Activated effector memory CD4-positive, alpha-beta T cell treated with Interleukin-2 at 50 U/mL for 16 hours (primary cell): ENCODE data around the gene SYCE1.
"Not testable (repeated sequence)": the region's sequence is repeated elsewhere in the genome, so short reads cannot be mapped to it uniquely, and the experiment has no call there.

Experiments used
- DNase-seq: peaks from one replicate; pipeline ENCODE4 v3.0.0-alpha.2; 2020

SYCE1 gene, protein sequence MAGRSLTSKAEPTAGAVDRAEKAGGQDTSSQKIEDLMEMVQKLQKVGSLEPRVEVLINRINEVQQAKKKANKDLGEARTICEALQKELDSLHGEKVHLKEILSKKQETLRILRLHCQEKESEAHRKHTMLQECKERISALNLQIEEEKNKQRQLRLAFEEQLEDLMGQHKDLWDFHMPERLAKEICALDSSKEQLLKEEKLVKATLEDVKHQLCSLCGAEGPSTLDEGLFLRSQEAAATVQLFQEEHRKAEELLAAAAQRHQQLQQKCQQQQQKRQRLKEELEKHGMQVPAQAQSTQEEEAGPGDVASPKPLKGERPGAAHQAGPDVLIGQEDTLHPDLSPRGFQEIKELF

DNA sequence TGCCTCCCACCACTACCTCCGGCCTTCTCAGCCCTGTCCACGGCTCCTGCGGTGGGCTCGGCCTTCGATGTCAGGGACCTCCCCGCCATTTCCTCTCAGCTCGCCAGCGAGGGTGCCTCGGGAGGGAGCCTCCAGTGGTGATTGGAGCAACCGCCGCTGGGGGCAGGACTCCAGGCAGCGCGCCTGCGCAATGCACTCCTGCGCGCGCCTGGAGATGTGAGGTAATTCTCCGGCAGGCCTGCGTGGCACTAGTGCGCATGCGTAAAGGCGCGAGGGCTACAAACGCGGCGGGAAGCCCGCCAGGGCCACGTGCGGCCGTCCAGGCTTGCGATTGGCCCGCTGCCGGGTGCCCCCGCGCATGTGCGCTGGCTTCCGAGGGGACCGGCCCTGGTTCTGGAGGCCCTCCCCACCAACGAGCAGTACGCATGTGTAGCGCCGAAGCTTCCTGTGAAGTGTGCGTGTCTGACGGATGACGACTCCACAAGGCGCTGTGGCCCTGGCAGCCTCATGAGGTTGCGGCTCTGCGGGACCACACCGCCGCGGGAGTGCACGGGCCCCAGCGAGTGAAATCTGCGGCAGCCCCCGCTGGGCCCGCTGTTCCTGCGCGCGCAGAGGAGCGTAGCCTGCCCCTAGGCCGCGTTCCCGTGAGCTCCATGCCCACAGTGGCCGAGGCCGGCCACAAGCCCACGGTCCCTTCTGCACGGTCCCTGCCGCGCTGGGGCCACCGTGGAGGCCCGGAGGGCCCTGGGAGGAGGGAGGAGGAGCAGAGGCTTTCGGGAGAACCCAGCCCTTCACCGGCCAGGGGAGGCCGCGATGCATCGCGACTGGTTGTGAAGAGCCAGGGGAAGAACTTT, at the start of gene SYCE1:
Gene SYCE1 (minus strand): TSS at position 143 of the 854 bp plus-strand sequence. CDS start 54 bp downstream, at position 89.
- DNase-seq = no peak

- no peak for DNase-seq
Measured at GRCh38 chr10:133614830-133615580, 49.6 kb upstream of the SYCE1 start.

GRCh38 chr10:133613699-133614098, 48.3 kb upstream of the SYCE1 start:
- no peak for DNase-seq

DNA sequence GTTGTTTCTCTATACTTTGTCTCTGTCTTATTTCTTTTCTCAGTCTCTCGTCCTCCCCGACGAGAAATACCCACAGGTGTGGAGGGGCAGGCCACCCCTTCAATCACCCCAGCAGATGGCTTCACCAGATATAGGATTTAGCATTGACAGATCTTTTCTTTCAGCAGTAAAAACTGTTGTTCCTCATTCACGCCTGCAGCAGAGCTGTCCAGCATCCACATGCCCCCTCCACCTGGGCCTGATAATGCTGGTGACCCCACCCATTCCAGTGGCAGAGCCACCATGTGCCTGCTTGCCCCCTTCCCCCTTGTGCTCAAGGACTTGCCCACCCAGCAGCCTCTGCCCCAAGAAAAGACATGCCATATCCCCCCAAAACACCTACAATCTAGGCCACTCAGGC, 45.7 kb upstream of the SYCE1 start:
- DNase-seq = no peak

GRCh38 chr10:133608855-133609254, 43.5 kb upstream of the SYCE1 start:
- no peak for DNase-seq

DNA sequence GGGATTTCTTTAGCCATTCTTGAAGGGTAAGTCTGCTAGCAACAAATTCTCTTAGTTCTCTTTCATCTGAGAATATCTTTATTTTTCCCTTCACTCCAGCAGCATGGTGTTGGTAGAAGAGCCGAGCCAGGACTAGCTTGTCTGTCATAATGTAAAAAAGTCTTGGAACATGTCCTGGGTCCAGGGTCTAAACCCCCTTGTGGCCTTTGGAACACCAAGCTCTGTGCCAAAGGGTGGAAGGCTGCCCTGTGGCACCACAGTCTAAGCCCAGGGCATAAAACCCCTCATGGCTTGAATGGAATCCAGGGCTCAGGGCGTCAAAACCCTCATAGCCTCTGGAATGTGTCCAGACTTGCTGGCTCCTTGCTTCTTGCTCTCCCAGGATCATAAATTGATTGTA, 38.1 kb upstream of the SYCE1 start:
- DNase-seq = not testable (repeated sequence)

DNA sequence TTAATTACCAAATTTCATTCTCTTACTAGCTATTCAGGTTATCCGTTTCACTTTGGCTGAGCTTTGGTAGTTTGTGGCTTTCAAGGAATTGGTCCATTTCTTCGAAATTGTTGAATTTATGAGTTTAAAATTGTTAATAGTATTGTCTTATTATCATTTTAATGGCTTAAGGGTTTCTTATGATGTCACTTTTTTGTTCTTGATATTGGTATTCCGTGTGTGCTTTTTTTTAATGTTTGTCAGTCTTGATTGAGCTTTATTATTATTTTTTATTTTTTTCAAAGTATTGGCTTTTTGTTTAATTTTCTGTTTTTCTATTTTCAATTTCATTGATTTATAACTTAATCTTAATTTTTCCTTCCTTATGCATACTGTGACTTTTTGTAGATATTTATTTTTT, 35.3 kb upstream of the SYCE1 start:
- no peak for DNase-seq

DNA sequence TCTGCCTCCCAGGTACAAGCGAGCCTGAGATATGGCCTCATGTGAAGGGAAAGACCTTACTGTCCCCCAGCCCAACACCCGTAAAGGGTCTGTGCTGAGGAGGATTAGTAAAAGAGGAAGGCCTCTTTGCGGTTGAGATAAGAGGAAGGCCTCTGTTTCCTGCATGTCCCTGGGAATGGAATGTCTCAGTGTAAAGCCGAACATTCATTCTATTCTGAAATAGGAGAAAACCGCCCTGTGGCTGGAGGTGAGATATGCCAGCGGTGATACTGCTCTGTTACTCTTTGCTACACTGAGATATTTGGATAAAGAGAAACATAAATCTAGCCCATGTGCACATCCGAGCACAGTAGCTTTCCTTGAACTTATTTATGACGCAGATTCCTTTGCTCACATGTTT, 34.5 kb upstream of the SYCE1 start:
- not testable (repeated sequence) for DNase-seq

DNA sequence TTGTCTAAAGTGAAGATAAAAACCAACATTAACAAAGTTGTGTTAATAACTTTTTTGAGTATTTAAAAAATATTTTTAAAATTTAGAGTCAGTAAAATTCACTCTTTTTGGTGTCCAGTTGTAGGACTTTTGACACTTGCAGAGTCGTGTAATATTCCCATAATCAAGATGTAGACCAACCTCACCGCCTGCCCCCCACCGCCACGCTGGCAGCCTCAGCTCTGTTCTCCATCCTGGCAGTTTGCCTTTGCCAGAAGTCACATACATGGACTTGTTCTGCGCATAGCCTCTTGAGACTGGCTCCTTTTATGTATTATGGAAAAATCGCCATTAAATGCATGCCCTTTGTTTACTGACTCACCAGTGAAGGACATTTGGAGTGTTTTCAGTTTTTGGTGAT, 27.3 kb upstream of the SYCE1 start:
- no peak for DNase-seq

DNA sequence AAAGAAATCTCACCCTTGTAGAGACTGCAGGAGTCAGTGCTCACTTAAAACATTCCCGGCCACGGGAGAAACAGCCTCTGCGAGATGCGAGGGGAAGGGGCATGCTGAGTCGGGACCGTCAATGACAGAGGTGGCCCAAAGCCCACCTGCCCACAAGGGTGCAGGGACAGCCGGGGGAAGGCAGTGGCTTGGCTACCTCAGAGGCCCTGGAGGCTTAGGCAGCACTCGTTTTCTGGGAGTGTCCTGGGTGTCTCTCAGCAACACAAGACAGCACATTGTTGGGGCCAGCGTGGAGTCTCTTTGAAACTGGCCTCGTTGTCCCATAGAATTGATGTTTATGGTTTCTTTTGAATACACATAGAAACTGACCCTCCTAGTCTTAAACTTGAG, 25.6 kb upstream of the SYCE1 start:
- DNase-seq = no peak

DNA sequence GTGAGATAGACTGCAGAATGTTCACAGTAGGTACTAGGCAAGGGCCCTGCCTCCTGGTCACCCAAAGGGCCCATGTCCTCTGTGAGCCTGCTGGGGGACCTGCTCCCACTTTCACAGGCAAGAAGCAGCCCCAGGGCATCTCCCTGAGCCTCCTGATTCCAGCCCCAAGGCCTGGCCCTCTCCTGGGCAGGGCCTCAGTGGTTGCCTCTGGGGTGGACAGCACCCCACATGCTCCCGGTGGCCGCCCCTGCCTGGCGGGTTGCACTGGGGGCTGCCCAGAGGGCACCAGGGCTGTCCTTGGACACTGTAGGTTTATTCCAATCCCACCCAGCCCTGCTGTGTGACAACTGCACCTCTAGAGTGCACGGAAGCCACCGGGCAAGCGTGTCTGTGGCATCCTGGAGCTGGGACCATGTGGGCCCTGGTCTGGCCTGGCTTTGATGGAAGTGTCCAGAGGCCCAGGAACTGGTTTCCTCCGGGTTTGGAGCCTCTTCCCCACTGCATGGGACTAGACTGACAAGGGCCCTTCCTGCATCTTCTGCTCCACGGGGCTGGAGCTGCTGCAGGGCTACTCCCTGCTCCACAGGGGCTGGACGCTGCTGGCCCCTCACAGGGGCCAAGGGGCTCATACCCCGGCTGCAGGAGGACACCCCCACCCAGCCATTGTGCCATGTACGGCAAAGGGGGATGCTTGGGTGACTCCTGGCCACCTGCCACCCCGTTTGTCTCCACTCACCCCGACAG, 25.0 kb upstream of the SYCE1 start:
- no peak for DNase-seq

GRCh38 chr10:133577037-133577436, 11.7 kb upstream of the SYCE1 start:
- DNase-seq = not testable (repeated sequence)

- not testable (repeated sequence) for DNase-seq
Measured at GRCh38 chr10:133573460-133573859, 8.1 kb upstream of the SYCE1 start.

- not testable (repeated sequence) for DNase-seq
Measured at GRCh38 chr10:133572055-133572454, 6.7 kb upstream of the SYCE1 start.

DNA sequence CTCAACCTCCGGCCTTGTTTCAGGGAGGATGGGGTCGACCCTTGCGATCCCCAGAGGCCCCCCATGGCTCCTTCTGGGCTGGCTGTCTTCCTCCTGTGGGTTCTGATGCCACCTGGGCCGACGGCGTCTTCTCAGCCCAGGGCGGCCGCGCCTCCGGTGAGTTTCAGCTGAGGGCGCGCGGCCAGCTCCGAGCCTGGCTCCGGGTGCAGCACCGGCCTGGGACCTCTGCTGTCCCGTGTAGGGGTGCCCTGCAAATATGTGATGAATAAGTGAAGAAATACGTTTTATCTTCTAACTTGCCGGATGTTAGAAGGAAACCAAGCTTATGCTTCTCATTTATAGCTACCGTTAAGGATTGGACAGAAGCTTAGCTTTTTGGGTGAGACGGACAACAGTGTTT, 4.4 kb upstream of the SYCE1 start:
- DNase-seq = not testable (repeated sequence)

GRCh38 chr10:133568831-133569527, 3.6 kb upstream of the SYCE1 start:
- DNase-seq = not testable (repeated sequence)

DNA sequence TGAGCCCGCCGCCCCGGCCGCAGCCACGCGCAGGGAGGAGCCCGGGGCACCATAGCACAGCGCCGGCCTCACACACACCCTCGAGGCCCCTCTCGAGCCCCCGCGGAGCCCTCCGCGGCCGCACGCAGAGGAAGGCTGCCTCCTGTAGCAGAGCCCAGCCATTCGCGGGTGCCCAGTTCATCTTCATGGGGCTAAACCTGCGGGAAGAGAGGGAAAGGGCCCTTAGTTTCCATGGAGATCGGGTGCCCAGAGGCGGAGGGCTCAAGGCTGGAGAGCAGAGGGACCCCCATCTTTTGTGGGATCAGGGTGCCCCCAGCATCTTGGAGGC, 2.9 kb upstream of the SYCE1 start:
- DNase-seq = no peak

- no peak for DNase-seq
Measured at GRCh38 chr10:133567609-133568286, 2.4 kb upstream of the SYCE1 start.

GRCh38 chr10:133567119-133567518, 1.7 kb upstream of the SYCE1 start:
- DNase-seq = no peak

DNA sequence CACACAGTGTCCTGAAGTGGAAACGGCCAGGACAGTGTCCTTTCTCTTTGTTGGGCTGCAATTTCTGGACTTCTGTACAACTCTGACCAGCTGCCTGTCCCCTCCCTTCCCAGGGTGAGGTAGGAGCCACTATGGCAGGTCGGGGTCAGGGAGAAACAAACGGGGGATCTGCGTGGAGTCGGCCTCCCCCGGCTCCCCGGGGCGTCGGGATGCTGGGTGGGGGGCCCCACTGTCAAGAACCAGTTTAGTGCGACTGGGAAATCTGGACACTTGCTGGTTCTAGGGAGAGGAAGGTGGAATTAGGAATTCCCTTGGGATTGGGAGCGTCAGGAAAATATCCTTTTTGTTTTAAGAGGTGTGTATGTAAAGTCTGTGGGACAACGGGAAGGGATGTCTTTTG, 567 bp downstream of the SYCE1 start:
- DNase-seq = no peak

- no peak for DNase-seq
Measured at GRCh38 chr10:133559216-133559615, 6.2 kb downstream of the SYCE1 start.

DNA sequence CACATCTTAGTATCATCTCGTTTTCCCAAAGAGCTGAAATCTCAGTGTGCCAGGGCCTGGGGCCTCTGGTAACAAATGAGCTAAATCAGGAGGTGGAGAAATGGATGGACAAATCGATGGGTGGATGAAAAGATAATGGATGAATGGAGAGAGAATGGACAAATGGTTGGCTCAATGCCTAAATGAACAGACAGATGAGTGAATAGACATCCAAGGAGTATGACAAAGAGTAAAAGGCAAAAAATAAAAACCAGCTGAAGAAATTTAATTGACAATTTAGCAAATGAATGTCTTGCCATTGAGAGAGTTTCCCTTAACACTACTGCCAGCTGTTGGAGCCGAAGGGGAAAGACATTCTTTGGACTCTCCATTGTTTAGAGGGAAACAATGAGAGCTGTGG, 8.0 kb downstream of the SYCE1 start:
- no peak for DNase-seq
